Astrocyte of the hippocampus (primary cell): ENCODE data around the gene KIAA2012.
A peak's percentile ranks its signal among the peaks of the same experiment; 100 is the strongest.
"Not testable (repeated sequence)": the region's sequence is repeated elsewhere in the genome, so short reads cannot be mapped to it uniquely, and the experiment has no call there.

Experiments
- DNase-seq: peaks from one replicate; pipeline ENCODE4 v3.0.0; 2011; ENCODE audit warnings: low read depth, low spot score

KIAA2012 gene

GRCh38 chr2:202193881-202194353 lies 120.9 kb downstream of the KIAA2012 start:
- no peak for DNase-seq

GRCh38 chr2:202194418-202194817 lies 121.4 kb downstream of the KIAA2012 start:
- DNase-seq, result no peak

GRCh38 chr2:202196727-202197126 lies 123.7 kb downstream of the KIAA2012 start:
- DNase-seq, result no peak

GRCh38 chr2:202201220-202202160 lies 128.4 kb downstream of the KIAA2012 start:
- no peak for DNase-seq

GRCh38 chr2:202203348-202203747 lies 130.3 kb downstream of the KIAA2012 start:
- DNase-seq, result no peak

GRCh38 chr2:202204855-202205254 lies 131.8 kb downstream of the KIAA2012 start:
- no peak for DNase-seq

GRCh38 chr2:202208526-202208925 lies 135.5 kb downstream of the KIAA2012 start:
- no peak for DNase-seq

GRCh38 chr2:202215179-202215578 lies 142.1 kb downstream of the KIAA2012 start:
- DNase-seq, result no peak

- DNase-seq, result peak; percentile 51
Observed at GRCh38 chr2:202221873-202222272, 148.8 kb downstream of the KIAA2012 start.

- peak; percentile 71 for DNase-seq
Observed at GRCh38 chr2:202237787-202238233, 164.8 kb downstream of the KIAA2012 start.

- DNase-seq, result peak; percentile 95
Observed at GRCh38 chr2:202238234-202239197, 165.5 kb downstream of the KIAA2012 start, which contains the start of gene SUMO1. SUMO1 (minus strand) TSS chr2:202238597; CDS start chr2:202238451, 146 bp downstream.

- DNase-seq, result not testable (repeated sequence)
Observed at GRCh38 chr2:202247710-202248109, 174.7 kb downstream of the KIAA2012 start.

- DNase-seq, result no peak
Observed at GRCh38 chr2:202249521-202250253, 176.6 kb downstream of the KIAA2012 start.

GRCh38 chr2:202251494-202251893 lies 178.4 kb downstream of the KIAA2012 start:
- DNase-seq, result no peak
